Non-pigmented ciliary epithelial cell (primary cell): Measurements from ENCODE around the gene SAMD4B.
"Not testable (repeated sequence)": the region's sequence is repeated elsewhere in the genome, so short reads cannot be mapped to it uniquely, and the experiment has no call there.

Source experiments
- DNase-seq: peaks from one replicate; pipeline ENCODE4 v3.0.0-alpha.2; 2010; ENCODE audit warnings: low read depth

The SAMD4B gene

GRCh38 chr19:39341719-39342604, at the start of gene SAMD4B:
TSS of gene SAMD4B (plus strand) at chr19:39342421. CDS start at chr19:39356894, 14,473 bp downstream.
- peak; percentile 87 for DNase-seq

GRCh38 chr19:39293394-39293793, 48.8 kb upstream of the SAMD4B start:
- no peak for DNase-seq

GRCh38 chr19:39296055-39296645, 46.1 kb upstream of the SAMD4B start, which contains the start of gene IFNL1:
TSS of gene IFNL1 (plus strand) at chr19:39296407. CDS start at chr19:39296422, 15 bp downstream.
- no peak for DNase-seq

GRCh38 chr19:39296906-39297305, 45.3 kb upstream of the SAMD4B start:
- DNase-seq, result no peak

- no peak for DNase-seq
These were observed 44.1 kb upstream of the SAMD4B start for GRCh38 chr19:39297931-39298634.

GRCh38 chr19:39299404-39299803, 42.8 kb upstream of the SAMD4B start:
- no peak for DNase-seq

GRCh38 chr19:39299832-39300231, 42.4 kb upstream of the SAMD4B start:
- DNase-seq, result no peak

GRCh38 chr19:39301021-39301420, 41.2 kb upstream of the SAMD4B start:
- DNase-seq, result no peak

- DNase-seq, result no peak
These were observed 40.7 kb upstream of the SAMD4B start for GRCh38 chr19:39301562-39301961.

- DNase-seq, result no peak
These were observed 38.6 kb upstream of the SAMD4B start for GRCh38 chr19:39303373-39304184.

- no peak for DNase-seq
These were observed 38.1 kb upstream of the SAMD4B start for GRCh38 chr19:39304185-39304513.

- DNase-seq, result no peak
These were observed 37.3 kb upstream of the SAMD4B start for GRCh38 chr19:39304701-39305571.

- DNase-seq, result no peak
These were observed 36.1 kb upstream of the SAMD4B start for GRCh38 chr19:39306075-39306474.

GRCh38 chr19:39307046-39307821, 35.0 kb upstream of the SAMD4B start:
- DNase-seq, result no peak

- no peak for DNase-seq
These were observed 34.2 kb upstream of the SAMD4B start for GRCh38 chr19:39307822-39308530.

GRCh38 chr19:39308531-39309304, 33.5 kb upstream of the SAMD4B start:
- DNase-seq, result no peak

- DNase-seq, result not testable (repeated sequence)
These were observed 32.9 kb upstream of the SAMD4B start for GRCh38 chr19:39309305-39309670.

- no peak for DNase-seq
These were observed 31.5 kb upstream of the SAMD4B start for GRCh38 chr19:39310558-39311311.
